HG03575 (cell line): Measurements from ENCODE around the gene ADAMTS2.

Experiments
- ATAC-seq: cut with Tn5 transposase; IDR thresholded peaks from one replicate; pipeline ENCODE4 v1.9.1; 2021; ENCODE audit not compliant: unreplicated experiment, insufficient number of reproducible peaks, low FRiP score; ENCODE audit errors: extremely low read depth

ADAMTS2 gene

DNA sequence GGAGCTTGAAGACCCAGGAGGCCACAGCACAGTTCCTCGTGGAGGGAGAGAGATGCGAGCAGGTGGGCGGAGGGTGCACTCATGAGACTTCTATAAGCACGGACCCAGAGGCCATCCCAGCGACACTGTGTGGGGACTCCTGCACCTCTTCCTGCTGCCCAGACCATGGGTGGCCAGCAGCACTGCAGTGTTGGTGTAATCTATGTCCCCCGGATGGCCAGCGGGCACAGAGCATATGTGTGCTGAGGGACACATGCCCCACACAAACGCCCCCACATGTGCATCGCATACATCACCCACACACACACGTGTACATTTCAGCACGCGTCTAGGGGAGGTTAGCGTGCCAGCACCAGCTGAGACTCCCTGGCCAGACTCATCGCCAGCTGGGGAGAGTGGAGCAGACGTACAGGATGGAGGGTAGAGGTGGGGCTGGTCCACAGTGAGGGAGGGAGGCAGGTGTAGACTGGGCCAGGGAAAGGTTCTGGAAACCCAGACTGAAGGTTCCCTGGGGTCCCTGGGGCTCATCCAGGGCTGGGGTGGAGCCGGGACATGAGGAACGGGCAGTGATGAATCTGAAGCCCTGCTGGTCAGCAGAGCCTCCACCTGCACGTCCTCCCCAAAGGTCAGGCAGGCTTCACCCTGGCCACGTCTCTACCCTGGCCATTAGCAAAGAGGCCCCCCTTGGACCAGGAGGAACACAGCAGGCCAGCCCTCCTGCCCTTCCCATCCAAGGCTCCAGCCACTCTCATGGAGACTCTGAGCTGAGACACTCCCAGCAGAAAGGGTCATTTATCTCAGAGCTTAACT, 27.6 kb downstream of the ADAMTS2 start:
- ATAC-seq = no peak

DNA sequence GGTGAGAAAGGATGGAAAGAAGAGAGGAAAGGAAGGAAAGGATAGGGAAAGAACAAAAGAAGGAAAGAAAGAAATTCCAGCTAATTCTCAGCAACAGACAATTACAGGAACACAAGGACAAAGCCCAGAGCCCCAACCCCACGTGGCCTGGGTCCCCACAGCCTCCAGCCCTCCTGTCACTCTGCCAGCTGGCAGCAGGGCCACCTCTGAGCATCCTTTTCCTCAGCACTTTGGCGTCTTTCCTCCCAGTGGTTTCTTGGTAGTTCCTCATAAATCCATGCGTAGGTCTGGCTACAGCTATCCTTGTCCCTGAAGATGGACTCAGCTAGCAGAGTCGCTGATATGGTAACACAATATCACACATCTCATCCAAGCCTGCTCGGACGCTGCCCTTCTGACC, 28.3 kb downstream of the ADAMTS2 start:
- no peak for ATAC-seq

DNA sequence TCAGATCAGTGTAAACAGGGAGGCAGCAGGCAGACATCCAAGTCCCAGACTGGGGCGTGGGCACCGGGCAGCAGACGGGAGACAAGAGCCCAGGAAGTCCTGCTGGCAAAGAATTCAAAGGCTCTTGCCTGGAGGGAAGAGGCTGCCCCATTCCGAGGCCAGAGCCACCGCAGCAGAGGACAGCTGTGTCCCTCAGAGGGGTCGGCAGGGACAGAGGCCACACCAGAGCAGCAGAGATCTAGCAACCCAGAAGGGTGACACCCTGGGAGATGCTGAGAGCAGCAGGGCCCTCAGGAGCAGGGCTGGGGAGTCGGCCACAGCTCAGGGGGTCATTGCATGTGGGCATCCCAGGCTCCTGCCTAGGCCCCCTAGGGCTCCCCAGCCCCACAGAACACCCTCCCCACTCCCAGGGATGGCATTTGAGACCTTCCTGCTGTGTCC, 29.1 kb downstream of the ADAMTS2 start:
- ATAC-seq = no peak

DNA sequence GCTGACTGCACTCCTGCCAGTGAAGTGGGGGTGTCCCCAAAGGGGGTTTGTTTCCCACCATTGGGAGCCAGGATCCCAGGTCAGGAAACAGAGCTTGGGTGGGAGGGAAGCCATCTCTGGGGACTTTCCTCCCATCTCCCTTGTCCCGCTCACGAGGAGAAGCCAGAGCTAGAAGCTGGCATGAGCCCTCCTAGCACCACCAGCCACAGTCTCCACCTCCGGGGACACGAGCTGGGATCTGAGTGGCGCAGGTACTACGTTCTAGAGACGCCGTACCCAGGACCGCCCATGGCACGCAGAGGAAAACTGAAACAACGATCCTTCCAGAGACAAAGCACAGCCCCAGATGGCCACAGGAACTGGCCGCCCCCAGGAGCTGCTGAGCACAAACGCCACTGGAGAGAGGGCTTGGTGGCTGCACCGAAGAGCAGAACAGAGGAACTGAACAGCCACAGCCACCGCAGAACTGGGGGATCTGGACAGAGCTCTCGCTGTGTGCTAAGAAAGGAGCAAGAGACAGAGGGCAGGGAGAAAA, 29.8 kb downstream of the ADAMTS2 start:
- no peak for ATAC-seq

DNA sequence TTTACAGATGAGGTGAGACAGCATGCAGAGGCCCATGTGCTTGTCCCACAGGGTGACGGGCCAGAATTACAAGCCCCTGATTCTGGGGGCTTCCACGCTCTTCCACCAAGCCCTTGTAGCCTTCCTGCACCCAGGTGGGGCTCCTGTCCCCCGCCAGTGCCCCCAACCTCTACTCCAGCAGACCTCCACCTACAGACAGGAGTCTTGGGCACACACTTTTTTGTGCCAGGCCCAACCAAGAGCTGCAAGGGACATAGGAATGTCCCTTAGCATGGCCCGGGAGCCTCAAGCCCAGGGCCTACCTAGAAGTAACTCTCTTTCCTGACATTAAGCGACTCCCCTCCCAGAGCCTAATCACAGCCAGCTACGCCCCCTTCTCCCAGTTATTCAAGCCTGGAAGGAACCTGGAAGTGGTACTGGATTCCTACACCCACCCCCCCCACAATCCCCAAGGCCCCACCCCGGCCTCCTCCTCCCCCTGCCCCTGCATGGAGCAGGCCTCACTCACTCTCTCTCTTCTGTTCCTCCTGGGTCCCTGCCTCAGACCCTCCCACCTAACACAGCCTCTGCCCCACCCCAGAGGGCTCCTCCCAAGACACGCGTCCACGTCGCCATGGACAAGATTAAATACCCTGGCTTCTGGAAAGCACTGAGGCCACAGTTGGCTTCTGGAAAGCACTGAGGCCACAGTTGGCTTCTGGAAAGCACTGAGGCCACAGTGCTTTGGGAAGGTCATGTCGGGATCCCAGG, 30.5 kb downstream of the ADAMTS2 start:
- no peak for ATAC-seq

DNA sequence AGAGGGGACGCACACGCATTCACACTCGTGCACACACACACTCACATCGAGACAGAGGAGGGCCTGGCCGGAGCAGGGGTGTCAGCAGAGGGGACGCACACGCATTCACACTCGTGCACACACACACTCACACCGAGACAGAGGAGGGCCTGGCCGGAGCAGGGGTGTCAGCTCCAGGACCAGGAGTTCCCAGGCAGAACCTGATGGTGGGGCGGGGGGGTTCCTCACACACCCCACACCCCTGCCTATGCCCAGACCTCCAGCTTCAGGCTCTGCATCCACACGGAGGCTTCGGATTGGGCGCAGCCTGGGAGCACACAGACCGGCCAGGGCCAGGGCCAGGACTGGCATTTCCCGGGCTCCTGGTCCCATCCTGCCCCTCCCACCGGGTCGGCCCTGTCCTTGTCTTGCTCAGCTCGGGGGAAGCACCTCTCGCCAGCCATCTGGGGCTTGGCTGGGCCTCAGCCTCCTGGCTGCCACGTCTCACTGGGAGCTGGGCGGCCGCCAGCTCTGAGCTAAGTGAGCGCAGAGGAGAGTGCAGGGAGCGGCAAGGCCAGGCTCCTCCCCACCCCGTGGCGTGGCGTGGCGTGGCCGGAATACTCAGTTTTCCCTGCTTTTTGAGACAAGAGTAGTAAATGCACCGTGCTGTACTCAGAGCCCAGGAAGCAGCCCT, 31.3 kb downstream of the ADAMTS2 start:
- no peak for ATAC-seq

DNA sequence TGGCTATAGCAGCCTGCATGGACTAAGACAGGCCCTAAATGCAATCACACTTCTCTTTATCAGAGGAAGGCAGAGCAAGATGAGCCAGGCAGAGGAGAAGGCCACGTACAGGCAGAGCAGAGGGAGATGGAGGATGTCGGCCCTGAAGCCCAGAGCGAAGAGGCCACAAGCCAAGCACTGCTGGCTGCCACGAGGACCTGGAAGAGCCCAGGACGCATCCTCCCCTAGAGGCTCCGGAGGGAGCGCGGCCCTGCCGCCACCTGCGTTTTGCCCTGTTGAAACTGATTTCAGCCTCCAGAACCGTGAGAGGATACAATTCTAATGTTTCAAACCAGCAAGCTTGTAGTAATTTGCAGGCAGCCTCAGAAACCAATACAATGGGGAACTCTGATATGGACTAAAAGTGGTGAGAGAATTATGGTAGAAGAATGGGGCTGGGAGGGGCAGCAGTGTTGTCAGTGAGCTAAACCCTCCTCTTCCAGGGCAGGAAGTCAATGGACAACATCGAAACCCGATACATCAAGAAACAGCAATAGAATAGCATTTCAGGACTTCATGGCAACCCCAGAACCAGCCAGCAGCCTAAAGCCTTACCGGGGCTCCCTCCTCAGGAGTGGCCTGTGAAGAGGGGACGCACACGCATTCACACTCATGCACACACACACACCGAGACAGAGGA, 32.6 kb downstream of the ADAMTS2 start:
- ATAC-seq = no peak

DNA sequence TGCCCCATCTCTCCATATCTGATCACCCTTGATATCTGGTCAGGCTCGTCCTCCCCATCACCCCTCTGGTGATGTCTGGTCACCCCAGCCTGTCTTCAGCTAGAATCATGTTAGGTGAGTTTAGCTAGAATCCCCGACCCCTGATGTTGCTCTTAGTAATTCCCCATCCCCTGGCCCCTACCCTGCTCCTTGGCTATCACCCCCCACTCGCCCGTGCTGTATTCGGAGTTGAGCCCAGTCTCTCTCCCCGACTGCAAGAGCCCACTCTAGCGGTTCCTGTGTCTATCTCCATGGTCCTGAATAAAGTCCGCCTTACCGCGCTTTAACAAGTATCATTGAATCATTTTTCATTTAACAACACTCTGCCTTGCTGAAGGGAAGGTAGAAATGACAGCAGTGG, 33.7 kb downstream of the ADAMTS2 start:
- ATAC-seq = no peak

DNA sequence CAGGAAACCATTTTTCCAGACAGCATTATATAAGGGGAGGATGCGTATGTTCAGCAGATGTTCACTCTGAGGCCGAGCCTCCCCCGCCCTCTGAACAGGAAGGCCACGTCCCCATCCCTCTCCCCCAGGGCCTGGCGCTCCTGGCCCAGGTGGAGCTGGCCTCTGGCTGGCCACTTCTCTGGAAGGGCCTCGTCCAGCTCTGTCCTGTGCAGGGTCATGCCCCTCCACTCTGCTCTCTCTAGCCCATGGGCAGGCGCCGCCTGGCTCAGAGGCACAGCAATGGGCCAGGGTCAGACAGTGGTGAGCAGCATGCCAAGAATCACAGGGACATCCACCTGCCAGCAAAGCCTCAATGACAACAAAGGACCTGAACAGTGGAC, 34.2 kb downstream of the ADAMTS2 start:
- no peak for ATAC-seq

DNA sequence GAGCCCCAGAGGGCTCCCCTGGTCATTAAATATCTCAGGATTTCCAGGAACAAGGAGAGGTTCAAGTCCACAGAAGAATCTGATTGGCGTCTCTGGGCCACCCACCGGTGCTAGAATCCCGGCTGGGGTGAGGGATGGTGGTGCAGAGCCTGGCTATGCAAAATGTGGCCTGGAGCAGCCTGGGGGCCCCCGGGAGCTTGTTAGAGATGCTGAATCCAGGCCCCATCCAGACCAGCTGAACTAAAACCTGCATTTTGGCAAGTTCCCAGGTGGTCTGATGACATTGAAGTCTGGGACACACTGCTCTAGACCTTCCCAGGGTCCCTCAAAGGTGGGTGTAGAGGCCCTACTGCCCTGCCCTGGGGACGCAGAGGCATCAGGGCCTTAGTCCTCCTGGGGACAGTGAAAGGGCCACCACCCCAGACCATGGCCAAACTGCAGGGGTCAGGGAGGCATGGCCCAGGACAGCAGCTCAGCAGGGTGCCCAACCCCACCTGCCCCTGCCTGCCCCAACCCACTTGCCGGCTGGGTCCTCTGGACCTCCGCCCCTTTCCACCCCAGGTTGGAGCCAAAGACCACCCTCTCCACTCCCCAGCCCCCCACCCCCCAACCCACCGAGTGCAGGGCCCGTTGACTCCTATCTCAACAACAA, 34.7 kb downstream of the ADAMTS2 start:
- ATAC-seq = no peak

DNA sequence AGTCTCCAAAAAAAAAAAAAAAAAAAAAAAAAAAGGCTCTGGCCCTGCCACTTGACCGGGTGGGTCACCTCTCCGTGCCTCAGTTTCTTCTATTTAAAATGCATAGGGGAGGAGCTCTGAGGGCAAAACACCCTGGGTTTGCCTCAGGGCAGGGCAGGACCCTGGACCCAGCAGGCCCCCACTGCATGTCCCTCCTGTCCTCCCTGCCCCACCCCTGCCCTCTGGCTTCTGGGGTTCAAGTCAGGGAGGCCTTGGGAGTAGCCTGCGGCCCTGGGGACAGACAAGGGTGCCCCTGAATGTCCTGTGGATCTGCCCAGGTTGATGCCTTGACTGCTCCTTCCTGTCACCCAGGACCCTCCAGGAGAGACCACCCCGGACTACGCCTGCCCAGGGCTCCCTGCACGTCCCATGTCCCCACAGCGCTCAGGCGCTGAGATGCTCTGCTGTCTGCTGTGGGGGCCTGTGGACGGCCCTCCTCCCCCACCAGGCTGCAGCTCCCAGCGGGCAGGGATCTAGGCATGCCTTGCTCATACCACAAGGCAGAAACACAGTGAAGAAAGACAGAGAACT, 35.4 kb downstream of the ADAMTS2 start:
- ATAC-seq = no peak

DNA sequence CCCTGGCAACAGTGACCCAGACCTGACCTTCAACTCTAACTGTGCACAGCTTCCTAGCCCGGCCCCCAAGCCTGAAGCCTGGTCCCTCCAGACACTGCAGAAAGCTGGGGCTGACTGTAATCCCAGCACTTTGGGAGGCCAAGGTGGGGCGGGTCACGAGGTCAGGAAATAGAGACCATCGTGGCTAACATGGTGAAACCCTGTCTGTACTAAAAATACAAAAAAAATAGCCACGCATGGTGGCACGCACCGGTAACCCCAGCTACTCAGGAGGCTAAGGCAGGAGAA, 35.9 kb downstream of the ADAMTS2 start:
- ATAC-seq = no peak

DNA sequence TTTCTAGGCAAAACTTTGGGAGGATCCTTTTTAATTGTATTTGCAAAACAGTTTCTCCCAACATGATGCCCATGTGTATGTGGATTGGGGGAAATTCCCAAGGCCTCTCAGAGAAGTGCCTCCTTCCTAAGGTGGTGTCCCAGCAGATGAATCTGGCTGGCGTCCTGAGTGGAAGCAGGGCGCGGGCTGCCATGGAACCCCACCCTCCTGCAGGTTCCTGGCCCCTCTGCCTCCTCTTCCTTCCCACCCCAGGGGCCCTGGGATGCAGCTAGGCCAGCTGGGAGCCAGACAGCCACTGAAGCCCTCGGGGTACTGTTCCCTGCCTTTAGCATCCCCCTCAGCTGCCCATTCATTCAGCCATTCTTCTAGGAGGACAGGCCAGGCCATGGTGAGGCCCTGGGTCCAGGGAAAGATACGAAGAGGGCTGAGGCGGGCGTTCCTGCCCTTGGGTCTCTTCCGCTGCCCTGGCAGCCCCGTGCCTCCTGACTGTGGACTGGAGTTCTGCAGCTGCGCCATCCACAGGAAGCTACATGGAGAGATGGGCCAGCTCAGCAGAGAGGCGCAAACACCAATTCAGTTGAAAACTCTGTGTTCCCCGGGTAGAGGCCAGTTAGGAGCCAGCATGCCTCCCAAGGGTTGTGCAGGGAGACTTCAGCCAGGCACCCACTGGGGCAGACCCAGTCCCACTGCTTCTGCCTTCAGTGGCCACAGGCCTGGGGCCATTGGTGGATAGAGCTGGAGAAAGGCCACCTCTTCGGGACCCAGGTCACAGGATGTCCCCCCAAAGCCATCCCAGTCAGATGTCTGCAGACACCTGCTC, 36.5 kb downstream of the ADAMTS2 start:
- no peak for ATAC-seq

DNA sequence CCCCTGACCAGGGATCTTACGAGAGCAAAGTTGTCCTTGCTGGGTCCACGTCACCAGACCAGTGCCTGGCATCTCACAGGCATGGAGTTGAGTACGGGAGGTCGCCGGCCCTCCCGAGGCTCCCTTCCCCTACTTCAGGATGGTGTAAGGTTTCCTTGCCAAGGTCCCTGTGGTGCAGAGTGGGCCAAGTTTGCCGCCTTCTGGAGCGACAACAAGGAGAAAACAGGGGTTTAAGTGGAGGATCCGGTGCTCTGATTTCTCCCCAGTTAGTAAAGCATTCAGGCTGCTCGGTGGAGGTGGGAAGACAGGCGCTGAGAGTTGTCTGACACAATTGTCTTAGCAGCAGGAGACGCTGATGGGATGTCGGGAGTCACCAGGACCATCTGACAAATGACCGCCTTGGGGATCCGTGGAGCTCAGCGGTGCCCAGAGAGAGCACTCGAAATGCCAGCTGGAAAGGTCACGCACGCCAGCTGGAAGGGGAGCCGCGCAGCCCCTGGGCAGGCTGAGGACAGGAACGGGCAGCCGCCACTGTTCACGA, 37.3 kb downstream of the ADAMTS2 start:
- ATAC-seq = no peak

DNA sequence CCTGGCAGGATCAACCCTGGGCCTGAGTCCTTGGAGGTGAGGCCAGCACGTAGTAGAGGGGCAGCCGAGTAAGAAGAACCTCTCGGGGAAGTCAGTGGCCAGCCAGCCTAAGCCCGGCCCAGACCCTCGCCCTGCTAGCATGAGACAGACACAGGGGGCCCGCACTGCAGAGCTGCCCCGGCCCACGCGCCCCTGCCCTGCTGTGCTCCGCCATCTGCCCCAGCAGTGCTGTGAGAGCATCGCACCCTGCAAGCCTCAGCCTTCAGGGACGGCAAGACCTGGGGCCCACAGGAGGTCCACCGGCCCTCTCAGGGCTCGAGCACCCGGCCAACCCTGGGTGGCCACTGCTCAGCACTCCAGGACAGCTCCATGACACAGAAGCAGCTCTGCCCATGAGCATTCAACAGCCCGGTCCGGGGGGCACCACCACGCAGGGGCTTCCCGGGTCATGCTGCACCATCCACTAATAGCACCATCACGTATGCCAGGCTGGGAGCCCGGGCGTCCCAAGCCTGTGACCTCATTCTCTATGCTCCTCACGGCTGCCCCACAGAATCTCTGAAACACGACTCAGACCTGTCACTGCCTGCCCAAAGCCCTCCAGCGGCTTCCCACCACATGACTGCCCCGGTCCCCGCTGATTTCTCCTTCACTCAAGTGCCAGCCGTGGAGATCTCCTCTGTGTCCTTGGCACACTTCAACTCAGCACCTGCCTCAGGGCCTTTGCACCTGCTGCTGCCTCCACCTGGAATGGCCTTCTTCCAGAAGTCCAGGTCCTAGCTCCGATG, 38.1 kb downstream of the ADAMTS2 start:
- ATAC-seq = no peak

DNA sequence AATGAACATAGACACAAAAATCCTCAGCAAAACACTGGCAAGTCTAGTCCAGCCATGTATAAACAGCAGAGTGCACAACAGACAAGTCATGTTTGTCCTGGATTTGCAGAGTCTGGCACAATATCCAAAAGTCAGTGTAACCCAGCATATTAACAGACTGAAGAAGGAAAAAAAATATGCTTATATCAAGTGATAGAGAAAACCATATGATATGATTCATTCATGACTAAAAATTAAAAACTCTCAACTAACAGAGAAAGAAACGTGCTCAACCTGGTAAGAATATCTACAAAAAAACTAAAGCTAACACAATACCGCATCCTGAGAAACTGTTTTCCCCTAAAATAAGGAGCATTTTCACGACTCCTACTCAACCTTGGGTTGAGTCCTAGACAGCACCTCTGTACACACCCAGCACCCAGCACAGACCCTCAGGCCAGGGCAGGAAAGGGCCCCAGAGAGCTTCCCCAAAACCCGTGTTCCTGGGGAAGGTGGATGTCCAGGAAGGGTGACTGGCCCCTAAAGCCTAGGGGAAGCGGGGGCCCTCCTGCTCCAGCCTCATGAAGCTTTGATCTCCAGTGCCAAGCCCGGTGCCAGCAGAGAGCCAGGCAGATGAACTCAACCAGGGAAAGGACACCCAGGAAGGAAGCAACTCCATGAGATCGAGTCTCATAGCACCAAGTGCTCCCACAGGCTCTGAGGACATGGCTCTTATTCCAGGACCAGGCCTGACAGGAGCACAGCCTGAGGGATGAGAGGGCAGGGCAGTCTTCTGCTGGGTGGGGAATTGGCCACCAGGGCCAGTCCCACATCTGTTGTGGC, 38.9 kb downstream of the ADAMTS2 start:
- ATAC-seq = no peak
